HG03159 (cell line): Measurements from ENCODE around the gene SLC22A3.
"Not testable (repeated sequence)": the region's sequence is repeated elsewhere in the genome, so short reads cannot be mapped to it uniquely, and the experiment has no call there.

Source experiments
- ATAC-seq: cut with Tn5 transposase; IDR thresholded peaks from one replicate; pipeline ENCODE4 v1.9.1; 2021; ENCODE audit warnings: mild to moderate bottlenecking, moderate library complexity; ENCODE audit not compliant: unreplicated experiment

SLC22A3 gene

GRCh38 chr6:160348223-160349019 is at the start of gene SLC22A3:
Gene SLC22A3, plus strand, starts transcription at chr6:160348378. Its CDS starts 42 bp downstream, at chr6:160348420.
- ATAC-seq, result no peak

- ATAC-seq, result no peak
These were observed 48.6 kb upstream of the SLC22A3 start for GRCh38 chr6:160299559-160299958.

- ATAC-seq, result no peak
These were observed 48.0 kb upstream of the SLC22A3 start for GRCh38 chr6:160300076-160300695.

GRCh38 chr6:160301339-160301738 is 46.8 kb upstream of the SLC22A3 start:
- ATAC-seq, result no peak

GRCh38 chr6:160302431-160303082 is 45.6 kb upstream of the SLC22A3 start:
- not testable (repeated sequence) for ATAC-seq

- no peak for ATAC-seq
These were observed 44.4 kb upstream of the SLC22A3 start for GRCh38 chr6:160303806-160304205.

GRCh38 chr6:160305926-160306713 is 42.1 kb upstream of the SLC22A3 start:
- ATAC-seq, result no peak

GRCh38 chr6:160309718-160310117 is 38.5 kb upstream of the SLC22A3 start:
- no peak for ATAC-seq

GRCh38 chr6:160312900-160313299 is 35.3 kb upstream of the SLC22A3 start:
- ATAC-seq, result no peak

- no peak for ATAC-seq
These were observed 32.9 kb upstream of the SLC22A3 start for GRCh38 chr6:160315310-160315709.

GRCh38 chr6:160316261-160316660 is 31.9 kb upstream of the SLC22A3 start:
- ATAC-seq, result no peak

- no peak for ATAC-seq
These were observed 28.9 kb upstream of the SLC22A3 start for GRCh38 chr6:160319246-160319645.

- ATAC-seq, result no peak
These were observed 26.3 kb upstream of the SLC22A3 start for GRCh38 chr6:160321729-160322505.

- ATAC-seq, result no peak
These were observed 20.2 kb upstream of the SLC22A3 start for GRCh38 chr6:160327981-160328380.

GRCh38 chr6:160328447-160328846 is 19.7 kb upstream of the SLC22A3 start:
- no peak for ATAC-seq

GRCh38 chr6:160329188-160329587 is 19.0 kb upstream of the SLC22A3 start:
- ATAC-seq, result no peak

- no peak for ATAC-seq
These were observed 17.6 kb upstream of the SLC22A3 start for GRCh38 chr6:160330619-160331018.

- ATAC-seq, result no peak
These were observed 17.0 kb upstream of the SLC22A3 start for GRCh38 chr6:160331204-160331603.

GRCh38 chr6:160331753-160332152 is 16.4 kb upstream of the SLC22A3 start:
- ATAC-seq, result no peak

GRCh38 chr6:160333101-160333500 is 15.1 kb upstream of the SLC22A3 start:
- ATAC-seq, result no peak
